ENCODE data around the gene TMEM120B.

DNA sequence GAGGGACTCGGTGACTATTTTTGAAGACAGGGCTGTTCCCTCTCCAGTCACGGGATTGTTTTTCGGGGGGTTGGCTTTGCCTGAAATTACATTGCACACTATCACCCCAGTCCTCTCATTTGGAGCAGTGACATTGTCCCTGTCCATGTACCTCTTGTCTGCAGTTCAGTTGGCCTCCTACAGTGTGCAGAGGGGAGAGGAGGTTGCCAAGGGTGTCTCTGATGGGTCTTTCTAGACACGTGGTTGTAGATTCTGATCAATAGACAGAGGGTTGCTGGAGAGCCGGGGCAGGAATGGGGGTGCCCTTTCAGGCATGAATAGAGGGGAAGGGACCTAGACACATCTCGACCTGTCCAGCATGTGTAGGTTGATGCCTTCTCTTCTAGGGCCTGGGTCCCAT is 1.2 kb downstream of the TMEM120B start:
- TF ChIP-seq CTCF (IDR thresholded peaks at IDR 0.05), result no peak
- no peak for TF ChIP-seq POLR2A (IDR thresholded peaks at IDR 0.05)

All from suprapubic skin (tissue), 3 donors.